ENCODE measurements around the gene SMAP2.

The SMAP2 gene

DNA sequence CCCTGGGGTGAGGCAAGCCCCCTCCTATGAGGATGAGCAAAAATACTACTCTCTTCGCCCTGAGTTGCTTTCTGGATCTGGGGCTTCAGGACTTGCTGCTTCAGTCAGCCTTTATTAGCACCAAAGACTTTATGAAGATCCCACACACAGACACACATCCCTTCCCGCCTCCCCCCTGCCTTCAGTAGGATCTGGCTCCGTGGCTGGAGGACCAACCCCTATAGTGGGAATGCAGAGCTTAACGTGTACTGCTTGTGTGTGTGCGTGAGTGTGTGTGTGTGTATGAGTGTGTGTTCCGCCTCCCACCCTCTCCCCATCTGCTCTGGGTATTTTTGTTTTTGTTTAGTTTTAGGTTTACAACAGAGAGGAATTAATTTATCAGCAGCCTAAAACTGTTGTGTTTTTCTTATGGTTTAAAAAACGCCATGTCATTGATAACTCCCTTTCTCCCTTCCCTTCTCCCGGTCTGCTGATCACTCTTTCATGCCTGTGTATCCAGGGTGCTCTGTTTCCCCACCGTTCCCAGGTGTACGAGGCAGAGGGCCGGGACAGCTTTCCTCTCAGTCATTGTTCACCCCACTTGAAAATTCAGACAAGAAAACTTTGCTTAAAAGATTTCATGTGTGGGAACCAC lies 49.2 kb downstream of the SMAP2 start:
- no peak overlapping the region for H3K4me3 ChIP-seq (ENCODE audit: low read depth, low read length)
- TF ChIP-seq, protein P1, sequence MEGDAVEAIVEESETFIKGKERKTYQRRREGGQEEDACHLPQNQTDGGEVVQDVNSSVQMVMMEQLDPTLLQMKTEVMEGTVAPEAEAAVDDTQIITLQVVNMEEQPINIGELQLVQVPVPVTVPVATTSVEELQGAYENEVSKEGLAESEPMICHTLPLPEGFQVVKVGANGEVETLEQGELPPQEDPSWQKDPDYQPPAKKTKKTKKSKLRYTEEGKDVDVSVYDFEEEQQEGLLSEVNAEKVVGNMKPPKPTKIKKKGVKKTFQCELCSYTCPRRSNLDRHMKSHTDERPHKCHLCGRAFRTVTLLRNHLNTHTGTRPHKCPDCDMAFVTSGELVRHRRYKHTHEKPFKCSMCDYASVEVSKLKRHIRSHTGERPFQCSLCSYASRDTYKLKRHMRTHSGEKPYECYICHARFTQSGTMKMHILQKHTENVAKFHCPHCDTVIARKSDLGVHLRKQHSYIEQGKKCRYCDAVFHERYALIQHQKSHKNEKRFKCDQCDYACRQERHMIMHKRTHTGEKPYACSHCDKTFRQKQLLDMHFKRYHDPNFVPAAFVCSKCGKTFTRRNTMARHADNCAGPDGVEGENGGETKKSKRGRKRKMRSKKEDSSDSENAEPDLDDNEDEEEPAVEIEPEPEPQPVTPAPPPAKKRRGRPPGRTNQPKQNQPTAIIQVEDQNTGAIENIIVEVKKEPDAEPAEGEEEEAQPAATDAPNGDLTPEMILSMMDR (IDR thresholded peaks at IDR 0.05; ENCODE audit: low read depth, low read length): no peak

DNA sequence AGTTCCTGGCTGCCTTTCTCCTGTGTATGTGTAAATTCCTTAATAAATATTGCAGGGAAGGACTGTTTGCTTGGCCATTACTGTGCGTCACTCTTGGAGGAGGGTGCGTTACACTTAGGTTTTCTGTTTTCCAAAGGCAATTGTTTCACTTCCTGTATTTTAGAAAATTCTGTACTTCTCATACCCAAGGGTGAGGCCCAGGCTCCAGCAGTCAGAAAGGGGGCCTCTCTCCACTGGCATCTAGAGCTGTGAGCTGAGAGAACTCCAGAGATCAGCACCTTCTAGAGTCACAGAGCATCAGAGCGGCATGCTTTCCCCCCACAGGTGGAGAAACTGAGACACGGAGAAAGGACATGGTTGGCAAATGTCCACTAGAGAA lies 49.7 kb downstream of the SMAP2 start:
- H3K4me3 ChIP-seq (ENCODE audit: low read depth, low read length): no peak overlapping the region
- TF ChIP-seq, protein P1 (IDR thresholded peaks at IDR 0.05; ENCODE audit: low read depth, low read length): no peak

DNA sequence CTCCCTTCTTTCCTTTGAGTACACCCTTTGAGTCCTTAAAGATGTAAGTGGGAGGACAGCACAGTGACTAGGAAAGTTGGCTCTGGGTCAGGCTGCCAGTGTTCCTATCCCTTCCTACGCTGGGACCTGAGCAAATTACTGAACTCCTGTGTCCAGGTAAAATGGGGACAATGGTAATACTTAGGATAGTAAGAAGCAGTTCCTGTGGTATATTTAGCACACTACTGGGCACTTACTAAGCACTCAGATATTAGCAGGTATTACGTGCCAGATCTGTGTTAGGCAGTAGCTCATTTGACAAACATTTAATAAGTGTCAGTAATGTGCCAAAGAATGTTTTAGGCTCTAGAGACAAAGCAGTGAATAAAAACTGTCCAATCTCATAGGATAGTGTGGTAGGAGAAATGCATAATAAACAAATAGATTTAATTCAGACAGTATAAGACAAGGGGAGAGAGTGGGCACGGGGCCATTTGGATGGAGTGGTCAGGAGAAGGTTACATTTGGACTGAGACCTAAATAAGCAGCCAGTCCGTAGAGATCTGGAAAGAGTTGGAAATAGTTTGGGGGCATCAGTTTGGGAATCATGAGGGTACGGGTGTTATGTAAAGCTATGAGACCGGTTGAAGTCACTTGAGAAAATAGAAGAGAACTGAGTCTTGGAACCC lies 50.6 kb downstream of the SMAP2 start:
- H3K4me3 ChIP-seq (ENCODE audit: low read depth, low read length): no peak overlapping the region
- TF ChIP-seq, protein P1 (IDR thresholded peaks at IDR 0.05; ENCODE audit: low read depth, low read length): no peak

DNA sequence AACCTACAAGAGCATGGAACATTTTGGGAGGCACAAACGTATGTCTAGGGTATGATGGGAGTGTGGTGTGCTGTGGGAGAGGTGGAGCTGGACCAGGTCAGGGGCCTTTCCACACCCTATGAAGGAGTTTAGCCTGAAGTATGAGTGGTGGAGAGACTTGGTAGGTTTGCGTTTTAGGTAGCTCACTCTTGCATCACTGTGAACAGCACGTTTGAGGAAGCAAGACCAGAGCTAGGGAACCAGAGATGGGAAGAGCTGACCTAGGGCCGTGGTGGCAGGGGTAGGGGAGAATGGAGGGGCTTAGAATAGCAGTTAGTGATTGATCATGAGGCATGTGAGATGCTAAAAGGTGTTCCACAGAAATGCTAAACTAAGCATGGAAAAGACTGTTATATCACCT lies 51.7 kb downstream of the SMAP2 start:
- TF ChIP-seq, protein P1 (IDR thresholded peaks at IDR 0.05; ENCODE audit: low read depth, low read length): no peak
- no peak overlapping the region for H3K4me3 ChIP-seq (ENCODE audit: low read depth, low read length)

DNA sequence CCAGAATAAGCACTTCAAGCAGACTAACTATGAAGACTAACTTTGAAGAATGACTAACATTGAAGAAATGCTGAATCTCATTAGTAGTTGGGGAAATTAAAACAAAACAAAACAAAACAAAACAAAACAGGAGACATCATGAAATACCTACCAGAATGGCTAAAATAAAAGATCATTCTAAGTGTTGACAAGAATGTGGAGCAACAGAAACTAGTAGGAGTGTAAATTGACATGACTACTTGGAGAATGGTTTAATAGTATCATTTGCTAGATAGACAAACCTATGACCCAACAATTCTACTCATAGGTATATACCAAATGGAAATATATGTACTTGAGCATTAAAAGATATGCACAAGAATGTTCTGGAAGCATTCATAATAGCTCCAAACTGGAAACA lies 57.9 kb downstream of the SMAP2 start:
- no peak overlapping the region for H3K4me3 ChIP-seq (ENCODE audit: low read depth, low read length)
- TF ChIP-seq, protein P1 (IDR thresholded peaks at IDR 0.05; ENCODE audit: low read depth, low read length): no peak

DNA sequence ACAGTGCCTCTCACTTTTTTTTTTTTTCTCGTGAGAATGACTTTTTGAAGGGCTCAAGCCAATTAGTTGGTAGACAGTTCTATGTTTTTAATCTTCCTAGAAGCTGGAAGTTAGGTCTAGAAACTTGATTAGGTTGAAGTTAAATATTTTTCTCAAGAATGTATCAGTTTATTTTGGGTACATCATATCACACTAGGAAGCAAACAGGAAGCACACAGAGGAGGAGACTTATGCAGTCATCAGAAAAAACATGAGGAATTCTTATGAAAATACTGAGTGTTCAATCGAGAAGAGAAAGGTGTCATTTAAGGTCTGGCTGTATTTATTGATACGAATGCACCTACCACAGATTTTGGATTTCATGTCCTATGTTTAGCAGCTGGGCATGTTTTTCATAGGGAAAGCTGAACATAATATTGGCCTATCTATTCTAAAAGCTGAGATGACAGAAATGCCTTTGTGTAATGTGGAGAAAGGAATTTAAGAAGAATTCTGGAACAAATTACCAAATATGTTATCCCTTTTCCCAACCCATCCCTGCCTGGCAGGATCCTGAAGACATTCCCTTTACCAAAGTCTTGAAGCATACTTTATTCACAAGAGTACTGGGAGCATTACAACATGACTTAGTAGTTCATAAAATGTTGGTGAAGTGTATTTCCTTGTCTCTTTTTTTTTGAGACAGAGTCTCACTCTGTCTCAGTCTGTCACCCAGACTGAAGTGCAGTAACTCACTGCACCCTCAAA lies 59.3 kb downstream of the SMAP2 start:
- TF ChIP-seq, protein P1 (IDR thresholded peaks at IDR 0.05; ENCODE audit: low read depth, low read length): no peak
- no peak overlapping the region for H3K4me3 ChIP-seq (ENCODE audit: low read depth, low read length)

DNA sequence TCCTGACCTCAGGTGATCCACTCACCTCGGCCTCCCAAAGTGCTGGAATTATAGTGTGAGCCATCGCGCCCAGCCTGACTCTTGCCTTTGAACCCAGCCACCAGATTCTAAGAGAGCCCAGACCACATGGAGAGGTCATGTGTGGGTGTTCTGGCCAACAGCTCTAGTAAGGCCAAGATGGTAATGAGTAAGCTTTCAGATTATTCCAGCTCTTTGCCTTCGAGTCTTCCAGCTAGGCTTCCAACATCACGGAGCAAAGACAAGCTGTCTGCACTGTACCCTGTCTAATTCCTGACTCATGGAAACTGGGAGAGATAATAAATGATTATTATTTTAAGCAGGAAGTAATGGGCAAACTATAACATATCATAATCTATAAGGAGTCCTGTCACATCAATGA lies 61.9 kb downstream of the SMAP2 start:
- H3K4me3 ChIP-seq (ENCODE audit: low read depth, low read length): no peak overlapping the region
- TF ChIP-seq, protein P1 (IDR thresholded peaks at IDR 0.05; ENCODE audit: low read depth, low read length): no peak

Data from WI38 (cell line).